HG03457 (cell line): ENCODE results near the gene TM9SF1.
A peak's percentile ranks its signal among the peaks of the same experiment; 100 is the strongest.

ENCODE experiments used
- ATAC-seq: cut with Tn5 transposase; IDR thresholded peaks from one replicate; pipeline ENCODE4 v1.9.1; 2021; ENCODE audit warnings: moderate number of reproducible peaks; ENCODE audit not compliant: unreplicated experiment

The TM9SF1 gene

GRCh38 chr14:24198814-24199524 is 3.7 kb upstream of the TM9SF1 start:
- no peak for ATAC-seq

GRCh38 chr14:24197056-24197450 is 1.8 kb upstream of the TM9SF1 start:
- ATAC-seq = no peak

DNA sequence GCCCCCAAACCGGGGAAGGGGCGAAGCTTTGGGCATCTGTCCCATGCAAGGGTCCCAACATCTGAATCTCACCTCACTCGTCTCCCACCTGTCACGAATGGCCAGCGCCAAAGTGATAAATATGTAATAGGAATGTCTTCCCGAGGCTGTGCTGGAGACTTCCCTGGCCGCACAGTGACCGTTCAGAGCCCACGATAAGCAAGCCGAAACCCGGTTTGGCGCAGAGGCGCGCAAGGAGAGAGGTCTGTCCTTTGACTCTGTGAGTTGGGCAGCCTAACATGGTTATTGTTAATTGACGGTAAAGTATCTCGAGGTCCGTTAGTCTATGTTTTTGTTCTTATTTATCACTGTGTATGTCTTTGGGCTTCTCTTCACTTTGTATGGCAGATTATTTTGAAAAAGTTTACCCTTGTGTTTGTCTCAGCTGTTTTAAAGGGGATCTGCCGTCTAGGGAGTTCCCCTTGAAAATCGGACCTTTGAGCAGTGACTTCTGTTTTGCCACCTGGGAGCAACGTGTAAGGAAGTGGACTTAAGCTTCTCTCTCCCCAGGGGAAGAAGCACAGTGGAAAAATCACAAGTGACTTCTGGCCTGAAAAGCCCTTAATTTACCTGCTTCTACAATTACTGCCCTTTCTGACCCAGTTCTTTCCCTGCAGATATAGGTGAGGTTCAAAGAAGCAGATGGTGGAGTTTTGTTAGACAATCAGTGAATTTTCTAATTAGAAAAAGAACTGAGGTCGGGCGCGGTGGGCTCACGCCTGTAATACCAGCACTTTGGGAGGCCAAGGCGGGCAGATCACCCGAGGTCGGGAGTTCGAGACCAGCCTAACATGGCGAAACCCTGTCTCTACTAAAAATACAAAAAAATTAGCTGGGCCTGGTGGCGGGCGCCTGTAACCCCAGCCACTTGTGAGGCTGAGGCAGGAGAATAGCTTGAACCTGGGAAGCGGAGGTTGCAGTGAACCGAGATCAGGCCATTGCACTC is 1.1 kb upstream of the TM9SF1 start:
- ATAC-seq = no peak

- ATAC-seq = no peak
Observed at GRCh38 chr14:24194873-24195185, 412 bp downstream of the TM9SF1 start.

GRCh38 chr14:24194186-24194872 is 912 bp downstream of the TM9SF1 start:
- ATAC-seq = no peak

- no peak for ATAC-seq
Observed at GRCh38 chr14:24192933-24193332, 2.3 kb downstream of the TM9SF1 start.

GRCh38 chr14:24190416-24190815 is 4.8 kb downstream of the TM9SF1 start:
- ATAC-seq = no peak

GRCh38 chr14:24189460-24189859 is 5.8 kb downstream of the TM9SF1 start:
- ATAC-seq = no peak

- no peak for ATAC-seq
Observed at GRCh38 chr14:24189059-24189375, 6.2 kb downstream of the TM9SF1 start.

DNA sequence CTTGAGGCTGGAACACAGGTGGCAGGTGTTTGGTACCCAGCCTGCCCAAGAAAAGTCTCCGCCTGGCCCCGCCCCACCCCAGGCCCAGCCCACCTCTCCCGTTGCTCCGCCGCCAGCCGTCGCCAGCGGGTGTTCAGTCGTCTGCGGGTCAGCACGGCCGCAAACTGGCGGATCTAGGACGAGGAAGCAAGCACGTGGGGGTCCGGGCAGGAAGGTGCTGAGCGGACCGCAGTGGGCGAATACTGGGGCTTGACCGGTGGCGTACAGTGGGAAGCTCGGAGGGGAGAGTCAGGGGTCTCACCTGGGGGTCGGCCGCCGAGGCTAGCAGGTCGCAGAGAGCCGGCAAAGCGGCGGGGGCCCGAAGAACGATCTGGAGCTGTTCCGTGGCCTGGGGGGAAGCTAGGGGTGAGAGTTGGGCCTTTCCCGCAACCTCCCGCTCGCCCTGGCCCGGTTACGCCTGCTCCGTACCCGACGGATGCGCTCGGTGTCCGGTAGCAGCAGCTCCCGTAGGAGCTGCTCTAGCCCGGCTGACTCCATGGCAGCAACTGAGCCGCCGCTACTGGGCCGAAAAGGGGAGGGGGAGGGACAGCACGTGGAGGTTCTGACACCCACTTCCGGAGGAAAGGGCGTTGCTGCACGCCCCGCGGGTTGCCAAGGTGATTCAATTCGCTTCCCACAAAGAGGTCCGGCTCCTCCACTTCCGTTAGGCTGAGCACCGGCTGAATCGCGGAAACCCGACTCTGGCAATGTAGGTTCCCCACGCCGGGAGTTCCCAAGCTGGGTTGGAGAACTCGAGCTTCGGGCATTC is 6.8 kb downstream of the TM9SF1 start, which contains the start of gene IPO4:
TSS of gene IPO4 (minus strand) at position 566 of the 808 bp plus-strand sequence. CDS start at position 537, 29 bp downstream.
- ATAC-seq = peak; percentile 68

GRCh38 chr14:24187539-24187915 is 7.7 kb downstream of the TM9SF1 start:
- ATAC-seq = no peak

GRCh38 chr14:24186831-24187538 is 8.3 kb downstream of the TM9SF1 start:
- no peak for ATAC-seq

- ATAC-seq = no peak
Observed at GRCh38 chr14:24185741-24186140, 9.5 kb downstream of the TM9SF1 start.

GRCh38 chr14:24185026-24185425 is 10.2 kb downstream of the TM9SF1 start:
- no peak for ATAC-seq

- no peak for ATAC-seq
Observed at GRCh38 chr14:24184104-24184970, 10.9 kb downstream of the TM9SF1 start.

DNA sequence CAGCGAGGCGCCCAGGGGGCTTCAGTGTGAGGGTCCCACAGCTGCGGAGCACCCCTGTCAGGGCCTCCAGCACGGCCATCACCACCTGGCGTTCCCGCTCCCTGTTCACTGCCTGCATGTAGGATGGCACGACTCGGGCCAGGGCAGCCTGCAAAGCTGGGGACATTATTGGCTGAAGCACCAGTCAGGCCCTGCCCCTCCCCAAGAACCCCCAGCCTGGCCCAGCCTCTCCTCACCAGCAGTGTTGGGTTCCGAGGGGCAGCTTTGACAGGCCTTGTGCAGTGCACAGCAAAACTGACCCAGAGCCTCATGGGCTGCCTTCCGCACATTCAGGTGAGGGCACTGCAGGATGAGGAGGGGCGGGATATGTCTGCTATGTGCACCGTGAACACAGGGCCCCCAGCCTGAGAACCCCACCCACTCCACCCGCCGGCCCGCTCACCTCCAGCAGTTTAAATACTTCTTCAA is 12.2 kb downstream of the TM9SF1 start:
- no peak for ATAC-seq

DNA sequence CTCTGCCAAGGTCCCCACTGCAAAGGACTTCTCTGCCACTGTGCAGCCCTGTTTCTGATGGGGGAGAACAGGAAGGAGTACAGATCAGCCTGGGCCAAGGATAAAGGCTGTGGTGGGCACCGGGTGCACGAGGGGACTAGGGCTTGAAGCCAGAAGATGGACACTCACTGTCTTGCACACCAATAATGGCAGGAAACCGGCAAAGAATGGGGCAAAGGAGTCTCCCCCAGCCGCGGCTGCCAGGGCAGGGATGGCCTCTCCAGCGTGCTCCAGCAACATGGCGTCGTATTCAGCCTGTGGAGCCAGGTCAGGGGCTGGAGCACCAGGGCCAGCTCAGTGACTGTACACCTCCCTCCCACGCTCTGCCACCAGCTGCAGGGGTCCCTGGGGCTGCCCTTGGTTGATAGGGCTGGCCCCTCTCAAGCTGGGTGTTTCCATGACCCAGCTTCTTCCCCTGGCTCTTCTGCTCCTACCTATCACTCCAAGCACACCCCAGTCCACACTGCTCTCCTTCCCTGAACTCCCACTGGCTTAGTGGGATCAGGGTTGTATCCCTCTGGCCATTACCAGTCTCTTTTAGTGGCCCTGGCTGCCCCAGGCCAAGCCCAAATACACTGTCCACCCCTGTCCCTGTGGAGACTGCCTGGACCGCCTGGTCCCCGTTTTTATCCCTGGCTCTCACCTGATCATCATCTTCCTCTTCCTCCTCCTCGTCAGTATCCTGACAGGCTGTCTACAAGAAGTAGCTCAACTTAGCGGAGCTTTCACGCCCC is 12.9 kb downstream of the TM9SF1 start:
- ATAC-seq = no peak

- no peak for ATAC-seq
Observed at GRCh38 chr14:24181371-24182077, 13.7 kb downstream of the TM9SF1 start.
